ENCODE data around the gene TCF25.
"Not testable (repeated sequence)": the region's sequence is repeated elsewhere in the genome, so short reads cannot be mapped to it uniquely, and the experiment has no call there.

Gene TCF25

DNA sequence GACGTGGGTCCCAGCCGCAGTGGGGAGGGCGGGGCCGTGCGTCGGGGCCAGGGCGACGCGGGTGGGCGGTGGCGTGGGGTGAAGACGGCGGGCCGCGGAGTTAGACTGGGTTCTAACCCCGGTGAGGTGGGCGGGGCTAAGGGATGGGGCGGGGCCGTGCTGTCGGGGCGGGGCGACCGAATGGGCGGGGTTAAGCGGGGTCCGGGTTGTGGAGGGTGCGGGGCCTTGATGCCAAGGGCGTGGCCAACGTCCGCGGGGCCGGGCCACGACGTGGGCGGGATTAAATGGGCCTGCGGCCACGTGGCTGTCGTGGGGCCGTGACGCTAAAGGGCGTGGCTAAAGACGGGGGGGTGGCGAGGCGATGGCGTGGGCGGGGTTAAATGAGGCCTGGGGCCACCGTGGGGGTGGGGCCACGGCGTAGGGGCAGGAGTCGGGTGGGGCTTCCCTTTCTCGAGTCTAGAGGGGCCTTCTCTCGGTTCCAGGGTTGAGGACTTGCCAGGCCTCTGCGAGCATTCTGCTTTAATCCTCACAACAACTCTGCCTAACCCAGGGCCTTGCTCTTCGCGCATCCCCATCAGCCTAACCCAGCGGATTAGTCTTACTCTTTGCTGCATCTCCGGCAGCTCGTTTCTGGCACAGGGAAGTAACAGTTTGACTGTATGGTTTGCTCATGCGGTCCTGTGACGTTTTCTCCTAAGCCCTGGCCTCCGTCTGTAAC is 739 bp downstream of the TCF25 start:
- H3K27ac ChIP-seq: peak overlapping the region; percentile 97
- DNase-seq (ENCODE audit: low read depth, low spot score): peak; percentile 70

DNA sequence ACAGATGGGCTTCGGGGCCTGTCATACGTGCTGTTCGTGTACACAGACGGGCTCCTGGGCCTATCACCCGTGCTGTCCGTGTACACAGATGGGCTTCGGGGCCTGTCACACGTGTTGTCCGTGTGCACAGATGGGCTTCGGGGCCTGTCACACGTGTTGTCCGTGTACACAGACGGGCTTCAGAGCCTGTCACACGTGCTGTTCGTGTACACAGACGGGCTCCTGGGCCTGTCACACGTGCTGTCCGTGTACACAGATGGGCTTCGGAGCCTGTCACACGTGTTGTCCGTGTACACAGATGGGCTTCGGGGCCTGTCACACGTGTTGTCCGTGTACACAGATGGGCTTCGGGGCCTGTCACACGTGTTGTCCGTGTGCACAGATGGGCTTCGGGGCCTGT is 5.7 kb downstream of the TCF25 start:
- DNase-seq (ENCODE audit: low read depth, low spot score); H3K27ac ChIP-seq: not testable (repeated sequence)

DNA sequence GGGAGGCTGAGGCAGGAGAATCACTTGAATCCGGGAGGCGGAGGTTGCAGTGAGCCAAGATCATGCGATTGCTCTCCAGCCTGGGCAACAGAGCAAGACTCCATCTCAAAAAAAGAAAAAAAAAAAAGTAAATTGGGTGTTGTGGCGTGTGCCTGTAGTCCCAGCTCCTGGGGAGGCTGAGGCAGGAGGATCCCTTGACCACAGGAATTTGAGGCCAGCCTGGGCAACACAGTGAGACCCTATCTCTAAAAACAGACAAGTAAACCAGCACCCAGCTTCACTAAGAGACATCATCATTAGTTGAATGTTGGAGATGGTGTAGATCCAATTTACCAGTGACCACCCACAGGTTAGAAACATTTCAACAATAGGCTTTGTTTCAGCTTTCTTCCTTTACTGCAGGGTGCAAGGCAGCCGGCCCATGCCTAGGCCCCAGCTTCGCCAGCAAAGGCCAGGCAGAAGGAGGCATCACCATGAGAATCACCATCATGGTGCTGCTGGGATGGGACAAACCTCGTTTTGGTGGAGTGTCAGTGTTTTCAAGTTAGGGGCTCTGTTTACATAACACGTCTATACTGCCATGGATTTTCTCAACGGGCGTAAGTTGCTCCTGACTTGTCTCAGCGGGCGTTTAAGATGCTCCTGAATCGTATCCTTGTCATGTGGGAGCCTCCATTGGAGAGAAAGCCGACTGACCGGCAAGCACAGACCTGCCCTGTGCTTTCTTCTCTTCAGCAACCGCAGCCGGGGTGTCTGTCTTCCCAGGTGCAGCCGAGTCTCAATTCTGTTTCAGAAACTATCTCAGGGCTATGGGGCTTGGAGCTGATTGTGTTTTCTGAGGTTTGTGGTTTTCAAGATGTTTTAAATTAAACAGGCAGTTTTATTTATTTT is 7.3 kb downstream of the TCF25 start:
- peak; percentile 52 for DNase-seq (ENCODE audit: low read depth, low spot score)
- peak overlapping the region; percentile 39 for H3K27ac ChIP-seq

DNA sequence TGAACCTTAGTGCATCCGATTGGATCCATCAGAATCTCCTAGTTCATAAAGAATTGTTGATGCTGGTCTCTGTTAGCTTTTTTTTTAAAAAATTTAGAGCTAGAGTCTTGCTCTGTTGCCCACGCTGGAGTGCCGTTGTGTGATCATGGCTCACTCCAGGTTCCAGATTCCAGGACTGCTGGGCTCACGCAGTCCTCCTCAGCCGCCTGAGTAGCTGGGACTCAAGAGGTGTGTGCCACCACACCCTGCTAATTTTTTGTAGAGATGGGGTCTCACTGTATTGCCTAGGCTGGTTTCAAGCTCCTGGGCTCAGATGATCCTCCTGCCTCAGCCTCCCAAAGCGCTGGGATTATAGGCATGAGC is 8.0 kb downstream of the TCF25 start:
- DNase-seq (ENCODE audit: low read depth, low spot score): no peak
- H3K27ac ChIP-seq: peak overlapping the region; percentile 39

DNA sequence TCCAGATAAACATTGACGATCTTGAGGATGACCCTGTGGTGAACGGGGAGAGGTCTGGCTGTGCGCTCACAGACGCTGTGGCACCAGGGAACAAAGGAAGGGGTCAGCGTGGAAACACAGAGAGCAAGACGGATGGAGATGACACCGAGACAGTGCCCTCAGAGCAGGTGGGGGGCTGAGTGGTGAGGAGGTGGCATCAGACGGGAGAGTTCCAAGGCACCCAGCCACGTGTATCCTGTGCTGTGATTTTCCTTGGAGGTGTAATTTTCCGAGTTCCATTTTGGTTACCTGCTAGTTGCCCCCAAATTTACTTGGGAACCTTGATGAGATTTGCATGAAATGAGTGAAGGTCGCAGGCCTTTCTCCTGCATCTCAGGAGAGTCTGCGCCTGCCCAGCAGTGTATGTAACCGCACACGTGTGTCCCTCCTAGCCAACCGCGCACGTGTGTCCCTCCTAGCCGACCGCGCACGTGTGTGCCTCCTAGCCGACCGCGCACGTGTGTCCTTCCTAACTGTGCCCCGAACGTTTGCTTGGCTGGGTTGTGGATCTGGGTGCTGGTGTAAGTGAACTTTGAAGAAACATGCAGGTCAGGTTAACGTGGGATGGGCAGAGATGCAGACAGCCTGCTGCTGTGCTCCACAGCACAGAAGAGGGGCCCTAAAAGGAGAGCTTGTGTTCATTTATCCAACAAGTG is 10.1 kb downstream of the TCF25 start:
- H3K27ac ChIP-seq: no peak overlapping the region
- DNase-seq (ENCODE audit: low read depth, low spot score): no peak

DNA sequence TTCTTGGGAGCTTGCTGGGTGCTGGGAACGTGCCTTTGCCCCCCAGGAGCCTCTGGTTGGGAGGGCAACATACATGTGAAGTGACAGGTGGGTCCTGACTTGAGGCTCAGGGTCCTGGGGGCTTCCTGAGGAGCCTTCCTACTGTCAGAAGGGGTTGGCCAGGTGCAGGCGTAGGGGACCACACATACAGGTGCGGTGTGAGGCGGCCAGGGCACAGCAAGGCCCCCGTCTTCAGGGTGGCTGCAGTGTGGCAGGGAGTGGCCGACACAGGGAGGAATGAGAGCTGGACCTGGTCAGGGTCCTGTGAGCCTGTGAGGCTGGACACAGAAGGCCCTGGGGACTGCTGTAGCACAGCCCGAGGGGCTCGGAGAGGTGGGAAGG is 10.6 kb downstream of the TCF25 start:
- H3K27ac ChIP-seq: no peak overlapping the region
- no peak for DNase-seq (ENCODE audit: low read depth, low spot score)

DNA sequence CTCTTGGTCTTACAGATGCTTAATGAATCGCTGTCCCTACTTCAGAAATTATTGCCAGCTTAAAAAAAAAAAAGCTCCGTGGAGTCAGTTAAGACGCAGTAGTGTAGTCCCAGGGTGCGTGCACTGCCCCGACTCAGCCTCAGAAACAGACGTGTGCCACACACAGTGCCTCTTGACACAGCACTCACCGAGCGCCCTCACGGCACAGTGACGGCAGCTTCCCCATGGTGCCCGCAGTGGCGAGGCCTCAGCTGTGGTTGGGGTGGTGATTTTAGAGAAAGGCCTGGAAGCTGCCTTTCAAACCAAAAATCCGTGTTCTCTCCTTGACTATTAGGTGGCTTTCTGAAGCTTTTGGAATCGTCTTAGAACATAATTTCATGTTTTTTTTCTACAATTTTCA is 13.9 kb downstream of the TCF25 start:
- H3K27ac ChIP-seq: no peak overlapping the region
- DNase-seq (ENCODE audit: low read depth, low spot score): no peak

DNA sequence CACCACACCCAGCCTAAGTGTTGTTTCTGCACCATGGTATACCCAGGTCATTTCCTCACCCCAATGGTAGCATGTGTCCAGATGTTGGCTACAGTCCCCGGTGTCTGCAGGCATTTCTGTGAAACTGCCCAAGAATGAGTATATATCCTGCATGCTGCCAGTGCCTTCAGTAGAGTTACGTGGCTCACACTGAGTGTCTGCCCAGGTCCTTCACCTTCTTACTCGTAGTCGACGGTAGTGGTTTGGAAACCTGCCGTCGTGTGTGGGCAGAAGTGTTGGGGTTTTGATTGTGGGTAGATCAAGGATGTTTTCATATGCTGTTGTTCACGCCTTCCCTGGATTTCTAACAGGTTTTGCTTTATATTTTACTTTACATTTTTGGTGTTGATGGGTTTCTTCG is 16.8 kb downstream of the TCF25 start:
- no peak for DNase-seq (ENCODE audit: low read depth, low spot score)
- H3K27ac ChIP-seq: no peak overlapping the region

DNA sequence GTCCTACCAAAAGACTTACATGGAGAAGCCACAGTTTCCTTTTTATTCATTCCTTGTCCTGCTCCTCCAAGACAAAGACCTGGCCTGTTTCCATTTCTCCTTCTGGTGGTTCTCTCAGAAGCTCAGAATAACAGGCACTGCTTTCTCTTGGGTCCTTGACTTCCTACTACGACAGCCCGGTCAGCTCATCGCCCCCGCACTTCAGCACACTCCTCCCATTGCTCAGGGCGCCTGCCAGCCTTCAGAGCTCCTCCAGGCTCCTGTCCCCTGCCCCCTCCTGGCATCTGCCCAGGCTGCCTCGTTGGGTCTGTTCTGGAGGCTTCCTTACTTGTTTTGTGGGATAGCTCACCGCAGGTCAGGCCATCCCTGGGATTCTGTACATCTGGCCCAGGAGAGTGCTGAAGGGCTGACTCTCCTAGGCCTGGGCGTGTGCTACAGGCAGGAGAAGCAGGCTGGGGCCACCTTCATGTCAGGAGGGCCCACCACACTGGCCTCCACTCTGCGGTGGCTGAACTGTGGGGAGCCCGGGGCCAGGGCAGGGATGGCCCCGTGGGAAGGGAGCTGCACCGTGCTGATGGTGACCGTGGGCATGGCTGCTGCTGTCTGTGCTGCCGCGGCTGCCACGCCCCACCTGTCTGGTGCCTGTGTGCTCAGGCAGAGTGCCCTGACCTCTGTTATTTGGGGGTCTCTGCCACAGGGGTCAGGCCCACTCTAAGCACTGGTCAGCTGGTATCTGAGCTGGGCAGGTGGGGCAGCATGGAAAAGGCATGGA is 17.7 kb downstream of the TCF25 start:
- no peak for DNase-seq (ENCODE audit: low read depth, low spot score)
- no peak overlapping the region for H3K27ac ChIP-seq

DNA sequence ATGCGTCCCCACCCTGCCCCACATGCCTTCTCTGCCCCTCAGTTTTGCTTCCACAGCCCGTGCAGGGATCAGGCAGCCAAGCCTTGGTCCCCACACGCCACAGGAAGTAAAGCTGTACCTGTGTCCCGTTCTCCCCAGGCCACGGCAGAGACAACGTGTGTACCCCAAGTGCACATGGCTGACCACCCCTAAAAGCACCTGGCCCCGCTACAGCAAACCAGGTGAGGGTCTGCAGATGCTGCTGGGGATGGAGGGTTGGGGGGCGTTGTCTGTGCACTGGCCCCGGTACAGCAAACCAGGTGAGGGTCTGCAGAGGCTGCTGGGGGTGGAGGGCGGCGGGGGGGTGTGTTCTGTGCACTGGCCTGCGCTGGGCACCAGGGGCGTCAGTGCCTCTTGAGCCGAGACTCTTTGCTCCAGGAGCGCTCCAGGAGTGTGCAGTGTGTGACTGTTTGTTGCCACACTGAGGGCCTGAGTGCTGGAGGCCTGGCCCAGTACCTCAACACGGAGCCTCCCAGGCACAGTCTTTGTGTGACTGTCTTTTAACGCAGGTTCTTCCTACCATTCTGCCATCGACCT is 18.8 kb downstream of the TCF25 start:
- DNase-seq (ENCODE audit: low read depth, low spot score): no peak
- H3K27ac ChIP-seq: no peak overlapping the region

DNA sequence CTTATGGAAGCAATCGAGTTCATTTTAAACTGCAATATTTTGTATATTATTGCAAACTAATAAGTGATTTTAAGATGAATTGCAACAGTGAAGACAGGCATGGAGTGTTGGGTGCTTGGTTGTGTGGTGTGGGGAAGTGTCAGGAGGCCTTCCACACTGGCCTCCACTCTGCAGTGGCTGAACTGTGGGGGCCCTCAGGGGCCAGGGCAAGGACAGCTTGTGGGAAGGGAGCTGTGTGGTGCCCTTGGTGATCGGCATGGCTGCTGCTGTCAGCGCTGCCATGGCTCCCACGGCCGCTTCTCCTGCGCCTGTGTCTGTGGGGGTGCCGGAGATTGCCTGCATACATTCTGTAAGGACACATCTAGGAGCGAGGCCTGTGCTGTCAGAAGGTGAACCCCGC is 19.2 kb downstream of the TCF25 start:
- no peak for DNase-seq (ENCODE audit: low read depth, low spot score)
- no peak overlapping the region for H3K27ac ChIP-seq

DNA sequence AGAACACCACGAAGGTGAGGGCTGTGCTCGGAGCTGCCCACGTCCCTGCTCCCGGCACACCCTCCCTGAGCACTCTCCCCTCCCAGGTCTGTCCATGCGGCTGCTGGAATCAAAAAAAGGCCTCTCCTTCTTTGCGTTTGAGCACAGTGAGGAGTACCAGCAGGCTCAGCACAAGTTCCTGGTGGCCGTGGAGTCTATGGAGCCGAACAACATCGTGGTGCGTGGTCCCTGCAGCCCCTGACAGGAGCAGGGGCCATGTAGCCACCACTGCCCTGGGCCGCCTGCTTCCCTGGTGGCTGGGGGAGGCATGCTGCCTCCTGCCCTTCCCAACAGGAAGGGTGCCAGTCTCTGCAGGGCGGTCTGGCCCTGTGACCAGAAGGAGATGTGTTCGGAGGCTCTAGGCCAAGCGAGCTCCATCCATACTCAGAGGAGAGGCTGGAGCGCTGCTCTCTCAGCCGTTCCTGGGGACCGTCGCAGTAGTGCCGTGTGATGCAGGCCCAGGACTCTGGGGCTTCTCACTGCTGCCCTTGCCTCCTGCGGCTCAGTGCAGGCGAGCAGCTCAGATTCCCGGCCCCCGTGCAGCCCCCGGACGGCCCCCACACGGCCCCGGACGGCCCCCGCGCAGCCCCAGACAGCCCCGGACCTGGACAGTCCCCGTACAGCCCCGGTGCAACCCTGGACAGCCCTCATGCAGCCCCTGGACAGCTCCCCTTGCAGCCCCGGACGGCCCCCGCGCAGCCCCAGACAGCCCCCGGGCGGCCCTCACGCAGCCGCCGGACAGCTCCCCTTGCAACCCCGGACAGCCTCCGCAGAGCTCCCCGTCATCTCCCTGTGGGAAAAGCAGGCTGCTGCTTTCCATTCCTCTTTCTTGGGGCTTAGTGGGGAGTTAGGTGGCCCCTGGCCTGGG is 20.5 kb downstream of the TCF25 start:
- H3K27ac ChIP-seq: no peak overlapping the region

DNA sequence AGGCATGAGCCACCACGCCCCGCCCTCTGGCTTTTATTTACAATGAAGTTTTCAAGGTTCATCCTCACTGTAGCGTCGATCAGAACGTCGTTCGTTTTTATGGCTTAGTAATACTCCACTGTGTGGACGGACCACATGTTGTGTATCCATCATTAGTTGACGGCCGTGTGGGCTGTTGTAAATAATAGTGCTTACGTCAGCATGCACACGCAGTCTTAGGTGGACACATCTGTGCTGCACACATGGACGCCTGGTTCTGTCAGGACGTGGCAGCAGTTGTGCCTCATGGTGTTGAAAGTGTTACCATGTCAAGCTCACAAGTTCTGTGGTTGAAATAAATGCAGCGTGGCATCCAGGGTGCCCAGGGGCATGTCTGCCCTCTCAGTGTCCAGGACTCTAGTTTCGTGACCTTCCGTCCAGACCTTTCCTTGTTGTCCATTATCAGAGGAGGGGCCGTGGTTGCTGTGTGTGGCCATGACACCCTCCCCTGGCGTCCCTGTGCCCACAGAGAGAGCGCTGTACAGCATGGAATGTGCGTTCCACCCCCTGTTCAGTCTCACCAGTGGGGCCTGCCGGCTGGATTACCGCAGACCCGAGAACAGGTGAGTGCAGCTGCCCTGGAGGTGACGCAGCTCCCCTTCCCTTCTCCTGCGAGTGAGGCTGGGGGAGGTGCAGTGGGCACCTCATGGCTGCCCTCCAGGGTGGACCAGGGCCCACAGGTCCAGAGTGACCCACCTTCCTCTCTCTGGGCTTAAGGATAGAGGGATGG is 22.3 kb downstream of the TCF25 start:
- no peak for DNase-seq (ENCODE audit: low read depth, low spot score)
- H3K27ac ChIP-seq: no peak overlapping the region

More for the DNA sequence above, 20.5 kb downstream of the TCF25 start:
- no peak for DNase-seq (ENCODE audit: low read depth, low spot score)

DNA sequence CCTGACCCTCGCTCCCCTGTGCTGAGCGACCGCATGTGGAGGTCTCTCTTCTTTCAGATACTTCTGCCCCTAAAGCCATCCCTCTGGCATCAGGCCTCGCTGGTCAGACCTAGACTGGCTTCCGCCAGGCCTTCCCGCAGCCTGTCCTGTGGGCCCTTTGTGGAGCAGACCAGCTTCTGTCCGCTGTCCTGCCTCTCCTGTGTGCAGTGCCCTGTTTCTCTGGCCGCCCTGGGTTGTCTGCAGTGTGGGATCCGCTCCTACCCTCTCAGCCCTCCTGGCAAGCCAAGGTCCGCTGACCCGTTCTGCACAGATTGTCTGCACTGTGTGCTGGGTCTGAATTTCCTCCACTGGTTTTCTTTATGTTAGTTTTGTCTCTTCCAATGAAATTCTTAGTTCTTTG is 23.8 kb downstream of the TCF25 start:
- H3K27ac ChIP-seq: no peak overlapping the region

DNA sequence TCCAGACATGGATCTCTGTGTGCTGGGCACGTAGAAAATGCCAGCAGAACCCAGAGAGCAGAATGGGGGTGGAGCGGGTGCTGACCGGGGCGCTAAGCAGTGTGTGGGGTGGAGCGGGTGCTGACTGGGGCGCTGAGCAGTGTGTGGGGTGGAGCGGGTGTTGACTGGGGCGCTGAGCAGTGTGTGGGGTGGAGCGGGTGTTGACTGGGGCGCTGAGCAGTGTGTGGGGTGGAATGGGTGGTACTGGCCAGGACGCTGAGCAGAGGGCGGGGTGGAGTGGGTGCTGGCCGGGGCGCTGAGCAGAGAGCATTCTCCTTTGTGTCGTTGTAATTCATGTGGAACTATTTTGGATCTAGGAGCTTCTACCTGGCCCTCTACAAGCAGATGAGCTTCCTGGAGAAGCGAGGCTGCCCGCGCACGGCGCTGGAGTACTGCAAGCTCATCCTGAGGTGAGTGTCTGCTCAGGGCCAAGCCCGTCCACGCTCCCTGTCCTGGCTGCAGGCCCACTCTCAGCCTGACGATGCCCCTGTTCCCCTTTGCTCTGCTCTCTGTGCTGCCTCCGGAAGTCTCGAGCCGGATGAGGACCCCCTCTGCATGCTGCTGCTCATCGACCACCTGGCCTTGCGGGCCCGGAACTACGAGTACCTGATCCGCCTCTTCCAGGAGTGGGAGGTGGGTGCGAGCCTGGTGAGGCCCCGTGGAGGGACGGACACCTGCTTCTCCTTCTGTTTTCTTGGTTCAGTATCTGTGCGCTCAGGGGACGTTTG is 25.0 kb downstream of the TCF25 start:
- H3K27ac ChIP-seq: no peak overlapping the region
- no peak for DNase-seq (ENCODE audit: low read depth, low spot score)

More for the DNA sequence above, 23.8 kb downstream of the TCF25 start:
- DNase-seq (ENCODE audit: low read depth, low spot score): no peak

DNA sequence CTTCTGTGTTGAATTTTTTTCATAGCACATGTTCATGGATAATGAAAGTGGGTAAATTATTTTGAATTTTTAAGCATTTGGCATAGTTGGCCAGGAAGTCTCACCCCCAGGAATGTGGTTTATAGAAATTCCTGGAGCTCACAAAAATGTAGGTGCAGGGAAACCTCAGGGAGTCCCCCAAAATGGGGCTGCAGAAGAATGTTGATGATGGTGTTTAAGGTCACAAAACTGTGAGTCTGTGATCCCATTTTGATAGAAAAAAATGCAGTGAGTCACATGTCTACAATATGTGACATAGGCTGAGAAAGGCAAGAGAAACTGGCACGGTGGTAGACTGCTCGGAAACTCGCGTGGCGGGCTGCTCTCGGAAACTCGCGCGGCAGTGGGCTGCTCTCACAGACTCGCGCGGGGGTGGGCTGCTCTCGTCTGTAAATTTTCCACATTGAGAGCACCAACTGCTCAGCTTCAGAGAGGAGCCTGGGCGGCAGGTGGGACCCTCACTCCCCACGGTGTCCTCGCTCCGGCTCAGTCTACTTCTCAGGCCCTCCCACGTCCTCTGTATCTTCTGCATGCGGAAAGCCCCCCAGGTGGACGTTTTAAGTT is 26.6 kb downstream of the TCF25 start:
- DNase-seq (ENCODE audit: low read depth, low spot score): no peak
- no peak overlapping the region for H3K27ac ChIP-seq

DNA sequence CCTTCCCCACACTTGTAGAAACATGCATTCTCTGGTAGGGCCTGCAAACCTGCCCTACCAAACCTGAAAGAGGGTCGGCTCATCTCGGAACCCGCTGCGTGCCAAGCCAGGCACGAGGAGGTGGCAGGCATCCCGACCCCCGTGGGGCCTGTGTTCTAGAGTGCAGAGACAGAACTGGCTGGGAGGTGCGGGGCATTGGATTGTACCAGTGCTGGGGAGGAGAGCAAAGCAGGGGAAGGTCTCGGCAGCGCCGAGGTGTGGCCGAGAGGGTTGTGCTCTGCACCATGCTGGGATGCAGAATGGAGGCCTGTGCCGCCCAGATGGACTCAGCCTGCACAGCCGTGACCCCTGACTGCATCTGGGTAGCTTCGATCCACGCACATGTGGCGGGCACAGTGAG is 27.5 kb downstream of the TCF25 start:
- no peak overlapping the region for H3K27ac ChIP-seq
- DNase-seq (ENCODE audit: low read depth, low spot score): no peak
